GM19099 (cell line): Measurements from ENCODE around the gene LCOR.

Experiments used
- POLR2A ChIP-seq: IDR thresholded peaks from 3 replicates; pipeline ENCODE4 v1.6.1; 2011; ENCODE audit warnings: low read depth; ENCODE audit not compliant: insufficient read length; ENCODE audit errors: extremely low read depth

The LCOR gene

DNA sequence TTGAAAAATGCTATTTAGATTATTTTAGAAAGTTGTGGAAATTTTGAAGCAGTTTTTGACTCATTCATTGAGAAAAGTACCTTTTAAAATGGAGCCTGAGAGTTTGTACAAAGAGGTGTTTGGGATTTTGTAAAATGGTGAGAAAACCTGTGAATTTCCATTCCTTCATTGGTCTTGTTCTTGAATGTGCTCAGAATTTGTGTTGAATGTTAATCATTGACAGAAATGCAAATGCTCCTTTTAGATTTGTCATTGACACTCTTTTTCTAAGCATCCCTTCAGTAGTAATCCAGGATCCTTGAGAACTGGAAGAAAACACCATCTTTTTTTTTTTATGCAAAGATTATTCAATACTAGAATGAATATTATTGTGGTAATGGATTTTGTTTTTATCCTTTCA lies 74.8 kb downstream of the LCOR start:
- TF ChIP-seq POLR2A, result no peak

DNA sequence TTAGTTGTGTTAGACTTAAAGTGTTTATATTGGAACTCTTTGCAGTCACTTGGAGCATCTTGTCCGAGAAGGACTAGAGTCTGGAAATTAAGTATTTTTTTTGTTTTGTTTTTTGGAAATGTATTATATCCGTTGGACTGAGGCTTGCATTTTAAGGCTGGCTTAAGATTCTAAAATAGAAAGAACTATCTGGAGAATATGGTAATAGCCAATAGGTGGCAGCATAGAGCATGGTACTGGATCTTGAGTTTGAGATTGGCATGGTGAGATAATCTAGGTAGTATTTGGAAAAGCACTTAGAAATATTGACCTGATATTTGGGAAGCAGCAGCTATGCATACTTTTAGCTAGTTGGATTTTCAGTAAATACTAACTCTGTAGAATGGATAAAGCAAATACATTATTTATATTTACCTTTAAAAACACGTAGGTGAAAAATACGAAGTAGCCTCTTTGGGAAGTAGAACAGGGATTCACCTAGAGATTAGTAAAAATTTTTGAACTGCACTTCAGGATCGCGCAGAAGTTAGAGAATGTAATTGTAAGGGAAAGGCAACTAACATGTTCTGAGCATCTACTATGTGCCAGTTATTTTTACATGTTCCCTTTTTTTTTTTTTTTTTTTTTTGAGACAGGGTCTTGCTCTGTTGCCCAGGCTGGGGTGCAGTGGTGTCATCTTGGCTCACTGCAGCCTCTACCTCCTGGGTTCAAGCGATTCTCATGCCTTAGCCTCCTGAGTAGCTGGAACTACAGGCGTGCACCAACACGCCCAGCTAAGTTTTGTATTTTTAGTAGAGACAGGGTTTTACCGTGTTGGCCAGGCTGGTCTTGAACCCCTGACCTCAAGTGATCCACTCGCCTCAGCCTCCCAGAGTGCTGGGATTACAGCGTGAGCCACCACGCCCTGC lies 78.6 kb downstream of the LCOR start:
- TF ChIP-seq POLR2A, result no peak

- no peak for TF ChIP-seq POLR2A
Measured at GRCh38 chr10:96912405-96912804, 80.3 kb downstream of the LCOR start.

DNA sequence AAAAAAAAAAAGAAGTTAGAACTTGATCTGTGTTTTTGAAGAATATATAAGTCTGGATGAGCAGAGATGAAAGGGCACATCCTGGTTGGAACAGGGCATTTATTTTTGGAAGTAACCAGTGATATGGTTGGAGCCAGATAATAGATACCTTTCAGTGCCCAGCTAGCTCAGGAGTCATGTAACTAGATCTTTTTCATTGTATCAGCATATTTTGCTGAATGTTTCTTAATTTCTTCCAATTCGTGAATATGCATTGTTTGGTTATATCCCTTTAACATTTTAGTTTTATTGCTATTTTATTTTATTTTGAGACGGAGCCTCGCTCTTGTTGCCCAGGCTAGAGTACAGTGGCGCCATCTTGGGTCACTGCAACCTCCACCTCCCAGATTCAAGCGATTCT lies 81.8 kb downstream of the LCOR start:
- no peak for TF ChIP-seq POLR2A

DNA sequence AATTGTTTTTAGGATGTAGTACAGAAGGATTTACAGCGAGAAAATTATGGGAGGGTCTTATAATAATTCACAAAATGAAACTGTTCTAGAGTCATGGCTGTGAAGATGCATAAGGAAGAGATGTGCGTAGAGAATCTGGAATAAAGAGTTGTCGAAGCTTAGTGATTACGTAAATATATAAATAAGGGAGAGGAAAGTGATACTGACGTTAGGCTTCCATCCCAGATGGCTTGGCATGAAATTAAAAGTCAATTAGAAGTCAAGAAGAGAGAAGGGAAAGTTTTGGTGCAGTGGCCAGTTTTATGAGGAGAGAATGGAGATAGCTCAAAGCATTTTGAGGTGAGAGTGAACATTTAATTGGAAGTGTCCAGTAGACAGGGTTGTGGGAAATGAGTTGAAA lies 85.5 kb downstream of the LCOR start:
- no peak for TF ChIP-seq POLR2A

DNA sequence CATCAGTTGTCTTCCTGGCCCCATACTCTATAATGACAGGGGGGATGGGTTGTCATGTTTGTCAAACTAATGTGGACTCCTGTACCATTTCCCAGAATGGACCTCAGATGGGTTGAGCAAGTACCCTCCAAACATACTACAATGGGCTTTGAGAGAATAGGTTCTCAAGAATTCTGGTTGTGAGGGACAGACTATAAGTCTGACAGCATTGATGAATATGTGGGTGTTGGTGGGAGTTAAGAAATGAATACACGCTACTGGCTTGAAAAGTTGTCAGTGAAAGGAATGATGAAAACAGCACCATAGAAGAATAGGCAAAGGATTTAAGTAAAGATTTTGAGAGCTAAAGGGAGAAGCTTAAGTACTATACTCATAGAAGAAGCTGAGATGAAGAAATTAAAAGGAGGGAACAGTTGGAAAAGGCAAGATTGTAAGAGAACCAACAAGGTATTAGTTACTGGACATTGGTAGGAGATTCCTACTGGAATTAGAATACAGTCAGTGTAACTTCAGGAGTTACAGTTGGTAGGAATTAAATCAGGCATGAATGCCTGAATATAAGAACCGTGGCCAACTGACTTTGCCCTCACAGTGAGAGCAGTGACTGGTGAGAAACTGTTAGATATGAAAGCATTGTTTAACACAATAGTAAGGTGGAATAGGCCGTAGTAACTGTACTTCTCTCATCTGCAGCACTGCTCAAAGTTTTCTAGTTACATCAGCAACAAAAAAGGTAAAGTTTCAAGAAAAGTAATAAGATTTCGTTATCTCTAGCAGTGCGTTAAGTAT lies 86.3 kb downstream of the LCOR start:
- no peak for TF ChIP-seq POLR2A

DNA sequence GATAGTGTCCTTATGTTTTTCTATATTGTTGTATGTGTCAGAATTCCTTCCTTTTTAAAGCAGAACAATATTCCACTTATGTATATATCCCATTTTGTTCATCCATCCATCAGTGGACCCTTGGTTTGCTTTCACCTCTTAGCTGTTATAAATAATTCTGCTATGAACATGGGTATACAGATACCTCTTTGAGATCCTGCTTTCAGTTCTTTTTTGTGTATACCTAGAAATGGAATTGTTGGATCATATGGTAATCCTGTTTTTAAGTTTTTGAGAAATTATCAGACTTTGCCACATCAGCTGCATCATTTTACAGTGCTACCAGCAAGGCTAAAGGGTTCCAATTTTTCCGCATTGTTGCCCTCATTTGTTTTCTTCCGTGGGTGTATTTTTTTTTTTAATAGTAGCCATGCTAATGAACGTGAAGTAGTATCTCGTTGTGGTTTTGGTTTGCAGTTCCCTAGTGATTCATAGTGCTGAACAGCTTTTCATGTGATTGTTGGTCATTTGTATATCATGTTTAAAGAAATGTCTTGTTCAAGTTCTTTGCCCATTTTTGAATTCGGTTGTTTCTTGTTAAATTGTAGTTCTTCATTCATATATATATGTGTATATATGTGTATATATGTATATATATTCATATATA lies 87.8 kb downstream of the LCOR start:
- no peak for TF ChIP-seq POLR2A

- TF ChIP-seq POLR2A, result no peak
Measured at GRCh38 chr10:96921655-96922054, 89.6 kb downstream of the LCOR start.

GRCh38 chr10:96922978-96923948 lies 91.2 kb downstream of the LCOR start:
- no peak for TF ChIP-seq POLR2A

DNA sequence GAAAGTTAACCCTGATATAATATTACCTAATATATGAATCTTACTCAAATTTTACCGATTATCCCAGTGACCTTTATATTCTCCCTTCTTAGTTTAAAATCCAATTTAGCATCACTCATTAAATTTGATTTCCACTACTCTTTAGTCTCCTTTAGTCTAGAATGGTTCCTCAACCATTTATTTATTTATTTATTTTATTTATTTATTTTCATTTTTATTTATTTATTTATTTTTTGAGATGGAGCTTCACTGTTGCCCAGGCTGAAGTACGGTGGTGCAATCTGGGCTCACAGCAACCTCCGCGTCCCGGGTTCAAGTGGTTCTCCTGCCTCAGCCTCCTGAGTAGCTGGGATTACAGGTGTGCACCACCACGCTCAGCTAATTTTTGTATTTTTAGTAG lies 92.8 kb downstream of the LCOR start:
- TF ChIP-seq POLR2A, result no peak

DNA sequence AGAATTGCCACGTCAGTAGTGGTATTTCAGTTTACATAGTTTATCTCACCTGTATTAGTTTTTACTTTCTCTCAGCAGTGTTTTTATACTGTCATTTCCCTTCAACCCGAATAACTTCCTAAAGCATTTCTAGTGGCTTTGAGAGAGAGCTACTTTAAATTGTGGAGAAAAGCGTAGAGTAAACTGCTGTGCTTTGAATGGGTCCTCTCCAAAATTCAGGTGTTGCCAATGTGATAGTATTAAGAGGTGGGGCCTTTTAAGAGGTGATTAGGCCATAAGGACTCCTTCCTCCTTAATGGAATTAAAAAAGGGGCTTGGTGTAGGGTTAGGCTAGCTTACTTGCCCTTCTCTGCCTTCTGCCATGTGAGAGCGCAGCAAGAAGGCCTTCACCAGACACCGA lies 98.4 kb downstream of the LCOR start:
- TF ChIP-seq POLR2A, result no peak

DNA sequence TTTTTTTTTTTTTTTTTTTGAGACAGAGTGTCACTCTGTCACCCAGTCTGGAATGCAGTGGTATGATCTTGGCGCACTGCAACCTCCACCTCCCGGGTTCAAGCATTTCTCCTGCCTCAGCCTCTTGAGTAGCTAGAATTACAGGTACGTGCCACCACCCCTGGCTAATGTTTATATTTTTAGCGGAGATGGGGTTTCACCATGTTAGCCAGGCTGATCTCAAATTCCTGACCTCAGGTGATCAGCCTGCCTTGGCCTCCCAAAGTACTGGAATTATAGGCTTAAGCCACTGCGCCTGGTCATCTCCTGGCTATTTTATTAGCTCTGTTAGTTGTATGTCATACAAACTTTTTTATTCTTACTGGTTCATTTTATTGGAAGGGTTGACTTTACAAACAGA lies 103.0 kb downstream of the LCOR start:
- TF ChIP-seq POLR2A, result no peak

GRCh38 chr10:96935810-96936209 lies 103.7 kb downstream of the LCOR start:
- no peak for TF ChIP-seq POLR2A

DNA sequence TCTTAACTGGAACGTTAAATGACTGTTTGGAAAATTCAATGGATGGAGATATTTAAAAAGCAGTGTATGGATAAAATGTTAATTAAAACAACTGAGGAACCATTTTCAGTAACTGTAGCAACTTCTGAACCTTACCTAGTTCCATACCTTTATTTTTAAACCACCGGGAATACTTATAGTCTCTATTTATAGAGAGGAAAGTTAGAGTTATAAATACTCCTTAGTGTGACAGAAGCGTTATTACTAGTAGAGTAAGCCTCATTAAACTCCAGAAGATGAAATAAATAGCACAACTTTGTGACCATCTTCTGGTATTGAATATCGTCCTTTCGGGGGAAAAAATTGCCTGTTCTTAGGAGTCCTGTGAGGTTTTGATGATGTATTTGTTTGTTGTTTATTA lies 114.9 kb downstream of the LCOR start:
- no peak for TF ChIP-seq POLR2A
